Measurements from ENCODE around the gene UNG.

GRCh38 chr12:109105176-109105575 is 7.8 kb downstream of the UNG start:
- TF ChIP-seq, protein P1, sequence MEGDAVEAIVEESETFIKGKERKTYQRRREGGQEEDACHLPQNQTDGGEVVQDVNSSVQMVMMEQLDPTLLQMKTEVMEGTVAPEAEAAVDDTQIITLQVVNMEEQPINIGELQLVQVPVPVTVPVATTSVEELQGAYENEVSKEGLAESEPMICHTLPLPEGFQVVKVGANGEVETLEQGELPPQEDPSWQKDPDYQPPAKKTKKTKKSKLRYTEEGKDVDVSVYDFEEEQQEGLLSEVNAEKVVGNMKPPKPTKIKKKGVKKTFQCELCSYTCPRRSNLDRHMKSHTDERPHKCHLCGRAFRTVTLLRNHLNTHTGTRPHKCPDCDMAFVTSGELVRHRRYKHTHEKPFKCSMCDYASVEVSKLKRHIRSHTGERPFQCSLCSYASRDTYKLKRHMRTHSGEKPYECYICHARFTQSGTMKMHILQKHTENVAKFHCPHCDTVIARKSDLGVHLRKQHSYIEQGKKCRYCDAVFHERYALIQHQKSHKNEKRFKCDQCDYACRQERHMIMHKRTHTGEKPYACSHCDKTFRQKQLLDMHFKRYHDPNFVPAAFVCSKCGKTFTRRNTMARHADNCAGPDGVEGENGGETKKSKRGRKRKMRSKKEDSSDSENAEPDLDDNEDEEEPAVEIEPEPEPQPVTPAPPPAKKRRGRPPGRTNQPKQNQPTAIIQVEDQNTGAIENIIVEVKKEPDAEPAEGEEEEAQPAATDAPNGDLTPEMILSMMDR (IDR thresholded peaks at IDR 0.05): no peak
- no peak for TF ChIP-seq POLR2A (IDR thresholded peaks at IDR 0.05)
